ENCODE measurements around the gene NLGN1. TPM values are rescaled to one million over a fixed set of nuclear protein-coding genes. Genes with fewer than 3 reads are reported as not detected.

The NLGN1 gene
- not detected in 5 replicates for total RNA-seq (2022; extraction: Qiagen RNA extraction)

DNA sequence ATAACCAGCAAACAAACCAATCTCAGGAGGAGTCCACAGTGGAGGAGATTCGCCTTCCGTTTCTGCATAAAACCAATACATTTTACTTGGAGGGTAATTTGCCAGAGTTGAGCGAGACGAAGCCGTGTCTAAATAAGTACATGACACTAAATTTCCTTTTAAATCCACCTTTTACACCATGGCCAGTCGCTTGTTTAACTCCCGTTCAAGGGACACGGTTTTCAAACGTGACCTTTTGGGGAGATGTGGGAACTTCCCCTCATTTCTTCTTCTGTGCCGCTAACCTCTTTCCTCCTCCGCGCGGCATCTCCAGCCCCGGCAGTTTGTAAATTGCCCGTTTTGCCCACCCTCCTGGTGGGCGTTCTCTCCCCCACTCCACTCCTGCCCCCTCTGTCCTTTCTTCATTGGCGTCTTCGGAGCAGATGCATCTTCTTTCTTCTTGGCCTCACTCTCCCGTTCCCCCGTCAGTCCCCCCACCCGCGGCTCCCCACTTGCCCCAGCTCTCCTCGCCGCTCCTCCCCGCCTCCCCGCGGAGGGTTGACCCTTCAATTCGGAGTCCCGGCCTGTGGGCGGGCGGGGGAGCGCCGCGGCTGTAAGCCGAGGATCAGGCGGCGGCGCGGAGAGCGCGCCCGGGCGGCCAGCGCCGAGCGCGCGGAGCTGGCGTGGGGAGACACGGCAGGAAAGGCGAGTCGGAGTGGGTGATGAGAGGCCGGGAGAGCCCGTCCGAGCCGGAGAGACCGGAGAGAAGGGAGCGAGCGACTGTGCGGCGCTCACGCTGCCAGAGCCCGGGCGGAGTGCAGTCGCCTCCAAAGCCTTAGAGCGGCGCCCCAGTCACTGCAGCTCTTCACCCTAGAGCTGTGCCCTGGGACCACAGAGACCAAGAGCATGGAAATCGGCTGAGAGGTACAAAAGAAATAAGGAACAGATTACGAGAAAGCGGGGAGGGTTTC, at the start of gene NLGN1:
Gene NLGN1 (plus strand): TSS at position 584 of the 950 bp plus-strand sequence.

Measured in A549 treated with CORT108297 at 1 μM for 4 hours (cell line).